ENCODE measurements around the gene SEZ6.

DNA sequence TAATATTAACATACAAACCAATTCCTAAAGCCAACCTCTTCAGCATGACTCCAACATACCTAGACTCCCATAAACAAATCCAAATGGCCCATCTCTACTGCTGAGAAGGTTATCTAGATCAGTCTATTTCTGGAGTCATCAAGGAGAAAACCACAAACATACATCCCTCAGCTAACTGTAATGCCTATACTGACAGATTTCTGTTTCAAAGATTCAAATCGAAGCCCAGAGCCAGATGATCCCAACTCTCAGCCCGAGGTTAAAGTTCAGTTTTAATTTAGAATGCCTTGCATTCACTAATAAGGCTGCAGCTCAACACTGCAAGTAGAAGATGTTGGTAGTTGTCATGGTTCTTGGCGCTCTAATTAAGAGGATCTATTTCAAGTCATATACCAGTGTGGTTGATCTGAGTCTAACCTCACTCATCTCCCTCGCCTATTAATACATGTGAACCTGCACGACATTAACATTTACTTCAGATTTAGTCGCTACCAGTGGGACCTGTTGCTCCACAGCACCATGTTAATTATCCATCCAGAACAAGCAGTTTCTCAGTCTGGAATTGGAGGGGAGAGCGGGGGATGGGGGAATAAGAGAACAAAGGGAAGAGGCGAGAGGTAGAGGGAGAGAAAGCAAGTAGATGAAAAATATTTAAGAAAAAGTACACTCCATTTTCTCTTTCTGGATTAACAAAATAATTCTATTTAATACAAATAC lies 69.9 kb downstream of the SEZ6 start:
- TF ChIP-seq, protein P1, sequence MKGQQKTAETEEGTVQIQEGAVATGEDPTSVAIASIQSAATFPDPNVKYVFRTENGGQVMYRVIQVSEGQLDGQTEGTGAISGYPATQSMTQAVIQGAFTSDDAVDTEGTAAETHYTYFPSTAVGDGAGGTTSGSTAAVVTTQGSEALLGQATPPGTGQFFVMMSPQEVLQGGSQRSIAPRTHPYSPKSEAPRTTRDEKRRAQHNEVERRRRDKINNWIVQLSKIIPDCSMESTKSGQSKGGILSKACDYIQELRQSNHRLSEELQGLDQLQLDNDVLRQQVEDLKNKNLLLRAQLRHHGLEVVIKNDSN (IDR thresholded peaks at IDR 0.05): no peak
- TF ChIP-seq TEAD4 (IDR thresholded peaks at IDR 0.05) (no peak), EP300 (IDR thresholded peaks at IDR 0.05; ENCODE audit: borderline replicate concordance) (no peak), NFIC (IDR thresholded peaks at IDR 0.05) (no peak), CREB1 (IDR thresholded peaks at IDR 0.05; ENCODE audit: low read depth) (no peak), RAD21 (IDR thresholded peaks at IDR 0.05; ENCODE audit: low read depth) (no peak), CEBPB (IDR thresholded peaks at IDR 0.05) (no peak), ZBTB7A (IDR thresholded peaks at IDR 0.05; ENCODE audit: low read depth) (no peak), FOXM1 (IDR thresholded peaks at IDR 0.05; ENCODE audit: borderline replicate concordance, low read depth) (no peak)
- TF ChIP-seq, protein P2, sequence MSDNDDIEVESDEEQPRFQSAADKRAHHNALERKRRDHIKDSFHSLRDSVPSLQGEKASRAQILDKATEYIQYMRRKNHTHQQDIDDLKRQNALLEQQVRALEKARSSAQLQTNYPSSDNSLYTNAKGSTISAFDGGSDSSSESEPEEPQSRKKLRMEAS (IDR thresholded peaks at IDR 0.05): no peak
- TF ChIP-seq, protein P3, sequence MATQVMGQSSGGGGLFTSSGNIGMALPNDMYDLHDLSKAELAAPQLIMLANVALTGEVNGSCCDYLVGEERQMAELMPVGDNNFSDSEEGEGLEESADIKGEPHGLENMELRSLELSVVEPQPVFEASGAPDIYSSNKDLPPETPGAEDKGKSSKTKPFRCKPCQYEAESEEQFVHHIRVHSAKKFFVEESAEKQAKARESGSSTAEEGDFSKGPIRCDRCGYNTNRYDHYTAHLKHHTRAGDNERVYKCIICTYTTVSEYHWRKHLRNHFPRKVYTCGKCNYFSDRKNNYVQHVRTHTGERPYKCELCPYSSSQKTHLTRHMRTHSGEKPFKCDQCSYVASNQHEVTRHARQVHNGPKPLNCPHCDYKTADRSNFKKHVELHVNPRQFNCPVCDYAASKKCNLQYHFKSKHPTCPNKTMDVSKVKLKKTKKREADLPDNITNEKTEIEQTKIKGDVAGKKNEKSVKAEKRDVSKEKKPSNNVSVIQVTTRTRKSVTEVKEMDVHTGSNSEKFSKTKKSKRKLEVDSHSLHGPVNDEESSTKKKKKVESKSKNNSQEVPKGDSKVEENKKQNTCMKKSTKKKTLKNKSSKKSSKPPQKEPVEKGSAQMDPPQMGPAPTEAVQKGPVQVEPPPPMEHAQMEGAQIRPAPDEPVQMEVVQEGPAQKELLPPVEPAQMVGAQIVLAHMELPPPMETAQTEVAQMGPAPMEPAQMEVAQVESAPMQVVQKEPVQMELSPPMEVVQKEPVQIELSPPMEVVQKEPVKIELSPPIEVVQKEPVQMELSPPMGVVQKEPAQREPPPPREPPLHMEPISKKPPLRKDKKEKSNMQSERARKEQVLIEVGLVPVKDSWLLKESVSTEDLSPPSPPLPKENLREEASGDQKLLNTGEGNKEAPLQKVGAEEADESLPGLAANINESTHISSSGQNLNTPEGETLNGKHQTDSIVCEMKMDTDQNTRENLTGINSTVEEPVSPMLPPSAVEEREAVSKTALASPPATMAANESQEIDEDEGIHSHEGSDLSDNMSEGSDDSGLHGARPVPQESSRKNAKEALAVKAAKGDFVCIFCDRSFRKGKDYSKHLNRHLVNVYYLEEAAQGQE (IDR thresholded peaks at IDR 0.05; ENCODE audit: low read depth): no peak
